Measurements from ENCODE around the gene SLC66A2. TPM values are rescaled to one million over a fixed set of nuclear protein-coding genes. Genes with fewer than 3 reads are reported as not detected.

The SLC66A2 gene
- total and polyA plus RNA-seq, 2 donors (not counting 1 experiment from before 2014, with no cell fraction given), result 44.4 to 45.1 TPM

GRCh38 chr18:79975043-79975442 lies 23.6 kb upstream of the SLC66A2 start:
- no peaks in the 10 kb centered on the region for H3K9me3 ChIP-seq (ENCODE audit: control extremely low read depth in 1 of 3, control insufficient read depth in 2 of 3, insufficient read depth in 1 of 3, low read length in 2 of 3)
- H4K20me1 ChIP-seq (ENCODE audit: control insufficient read depth, insufficient read depth, low read length, poor library complexity, severe bottlenecking), result peaks cover 85% of the 10 kb centered on the region
- TF ChIP-seq CTCF (IDR thresholded peaks at IDR 0.05) (no peak), EZH2 (IDR thresholded peaks at IDR 0.05; ENCODE audit: borderline replicate concordance, insufficient read depth, low read depth, low read length, poor library complexity, severe bottlenecking) (no peak)
- H3K36me3 ChIP-seq (replicated peaks in 1 of 2; ENCODE audit: control extremely low read depth in 1 of 2, control insufficient read depth in 1 of 2, extremely low read depth in 1 of 2, insufficient read depth in 2 of 2, low read length in 1 of 2), result peaks cover 0 to 51% of the 10 kb centered on the region in 2 experiments
- no peak overlapping the region for H3K27ac ChIP-seq (ENCODE audit: low read length in 2 of 2)
- peaks cover 9% of the 10 kb centered on the region for H3K4me1 Mint-ChIP-seq
- H3K4me2 ChIP-seq (replicated peaks; ENCODE audit: low read depth, low read length, poor library complexity, severe bottlenecking), result no peak overlapping the region
- H3K27me3 ChIP-seq (replicated peaks in 1 of 4; ENCODE audit: control extremely low read depth in 1 of 4, control insufficient read depth in 3 of 4, insufficient read depth in 4 of 4, low read length in 3 of 4), result no peaks in the 10 kb centered on the region
- no peaks in the 10 kb centered on the region for H3K27me3 Mint-ChIP-seq
- DNase-seq, result no peak
- no peak overlapping the region for H3K4me3 Mint-ChIP-seq
- CTCF ChIA-PET, result no interaction called here
- no peak overlapping the region for H3K9ac ChIP-seq (ENCODE audit: low read length)
- H2AFZ ChIP-seq (ENCODE audit: insufficient read depth, low read depth, low read length, poor library complexity, severe bottlenecking), result no peak overlapping the region
- H3K9me3 Mint-ChIP-seq (ENCODE audit: insufficient read depth), result no peaks in the 10 kb centered on the region
- H3K4me1 ChIP-seq (ENCODE audit: control insufficient read depth in 2 of 2, insufficient read depth in 2 of 2, low read length in 2 of 2), result no peaks in the 10 kb centered on the region
- no peak for ATAC-seq (ENCODE audit: low read depth)
- H3K79me2 ChIP-seq (ENCODE audit: control insufficient read depth, insufficient read depth, low read length), result peaks cover 55% of the 10 kb centered on the region
- no peak overlapping the region for H3K27ac Mint-ChIP-seq
- intact Hi-C loops (cut with micrococcal nuclease), result no loop called here
- H3K4me3 ChIP-seq (ENCODE audit: control extremely low read depth in 1 of 5, extremely low read depth in 1 of 5, insufficient read depth in 1 of 5, low read depth in 2 of 5, low read length in 4 of 5), result no peak overlapping the region
- 100% methylated on average over 2 of the region's 4 CpGs for WGBS (ENCODE audit: insufficient coverage)
- POLR2A ChIA-PET, result no interaction called here

- Histone ChIP-seq H2AFZ (ENCODE audit: insufficient read depth, low read depth, low read length, poor library complexity, severe bottlenecking) (no peak overlapping the region), H3K9me3 (ENCODE audit: control extremely low read depth in 1 of 3, control insufficient read depth in 2 of 3, insufficient read depth in 1 of 3, low read length in 2 of 3) (no peaks in the 10 kb centered on the region), H3K79me2 (ENCODE audit: control insufficient read depth, insufficient read depth, low read length) (peaks cover 46% of the 10 kb centered on the region), H3K4me1 (ENCODE audit: control insufficient read depth in 2 of 2, insufficient read depth in 2 of 2, low read length in 2 of 2) (no peaks in the 10 kb centered on the region), H3K4me3 (ENCODE audit: control extremely low read depth in 1 of 5, extremely low read depth in 1 of 5, insufficient read depth in 1 of 5, low read depth in 2 of 5, low read length in 4 of 5) (no peak overlapping the region), H4K20me1 (ENCODE audit: control insufficient read depth, insufficient read depth, low read length, poor library complexity, severe bottlenecking) (peaks cover 76% of the 10 kb centered on the region), H3K27me3 (replicated peaks in 1 of 4; ENCODE audit: control extremely low read depth in 1 of 4, control insufficient read depth in 3 of 4, insufficient read depth in 4 of 4, low read length in 3 of 4) (no peaks in the 10 kb centered on the region), H3K36me3 (replicated peaks in 1 of 2; ENCODE audit: control extremely low read depth in 1 of 2, control insufficient read depth in 1 of 2, extremely low read depth in 1 of 2, insufficient read depth in 2 of 2, low read length in 1 of 2) (peaks cover 0 to 45% of the 10 kb centered on the region in 2 experiments), H3K4me2 (replicated peaks; ENCODE audit: low read depth, low read length, poor library complexity, severe bottlenecking) (no peak overlapping the region), H3K9ac (ENCODE audit: low read length) (no peak overlapping the region), H3K27ac (ENCODE audit: low read length in 2 of 2) (no peak overlapping the region)
- no CpG with 5 or more reads among the region's 4 CpGs for WGBS (ENCODE audit: insufficient coverage)
- CTCF ChIA-PET, result no interaction called here
- Mint-ChIP-seq H3K4me3 (no peak overlapping the region), H3K27me3 (no peaks in the 10 kb centered on the region), H3K9me3 (ENCODE audit: insufficient read depth) (no peaks in the 10 kb centered on the region), H3K4me1 (peaks cover 9% of the 10 kb centered on the region), H3K27ac (no peak overlapping the region)
- DNase-seq (no peak), ATAC-seq (ENCODE audit: low read depth) (no peak)
- POLR2A ChIA-PET, result interaction anchor here (0.7 kb wide), 1 partner anchor 25 kb away, joined by 4 read pairs; no protein-coding TSS in a partner anchor
- intact Hi-C loops (cut with micrococcal nuclease), result no loop called here
- no peak for TF ChIP-seq CTCF (IDR thresholded peaks at IDR 0.05)
- no peak for TF ChIP-seq EZH2 (IDR thresholded peaks at IDR 0.05; ENCODE audit: borderline replicate concordance, insufficient read depth, low read depth, low read length, poor library complexity, severe bottlenecking)
Observed at GRCh38 chr18:79974025-79974654, 22.7 kb upstream of the SLC66A2 start.

All from B cell (primary cell).